Breast epithelium (tissue), 3 donors: ENCODE results near the gene MPHOSPH9.

ENCODE experiments used
- POLR2A ChIP-seq: fragments of 450-650 bp; IDR thresholded peaks from one replicate; pipeline ENCODE4 v1.6.1; 2016; ENCODE audit warnings: antibody characterized with exemption, mild to moderate bottlenecking, moderate library complexity
- POLR2AphosphoS5 ChIP-seq, 3 donors: sonication (generic); formaldehyde crosslinking; IDR thresholded peaks; one replicate each; pipeline ENCODE4 v1.6.1; 2017; ENCODE audit warnings: antibody characterized with exemption in 3 of 3
- TF ChIP-seq, protein P1 (sequence below), 3 donors: fragments of 450-650 bp; IDR thresholded peaks; one replicate each; pipeline ENCODE4 v1.5.1; 2016 to 2017; ENCODE audit warnings: antibody characterized with exemption in 3 of 3, mild to moderate bottlenecking in 3 of 3, moderate library complexity in 3 of 3

DNA sequence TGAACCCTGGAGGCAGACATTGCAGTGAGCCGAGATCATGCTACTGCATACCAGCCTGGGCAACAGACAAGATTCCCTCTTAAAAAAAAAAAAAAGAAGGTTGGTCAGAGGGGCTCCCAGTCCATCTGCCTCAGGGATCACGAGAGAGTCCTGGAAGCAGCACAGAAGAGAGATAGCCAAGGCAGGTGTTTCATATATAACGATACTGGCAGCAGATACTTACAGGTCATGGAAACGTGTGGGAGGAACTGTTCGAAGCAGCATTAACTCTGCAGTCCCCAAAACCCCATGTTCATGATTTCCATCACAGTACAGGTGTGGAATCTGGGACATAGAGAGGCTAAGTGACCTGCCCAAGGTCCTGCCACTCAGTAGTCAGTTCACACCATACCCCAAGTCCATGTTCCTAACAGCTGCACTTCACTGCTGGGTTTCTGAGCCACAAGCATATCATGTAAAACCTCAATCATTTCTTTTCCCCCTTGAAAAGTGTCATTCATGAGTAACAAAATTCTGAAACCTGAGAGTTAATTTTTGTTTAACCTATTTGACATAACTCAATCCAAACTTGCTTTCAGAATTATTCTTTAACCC lies 22.0 kb upstream of the MPHOSPH9 start:
- TF ChIP-seq, protein P1, sequence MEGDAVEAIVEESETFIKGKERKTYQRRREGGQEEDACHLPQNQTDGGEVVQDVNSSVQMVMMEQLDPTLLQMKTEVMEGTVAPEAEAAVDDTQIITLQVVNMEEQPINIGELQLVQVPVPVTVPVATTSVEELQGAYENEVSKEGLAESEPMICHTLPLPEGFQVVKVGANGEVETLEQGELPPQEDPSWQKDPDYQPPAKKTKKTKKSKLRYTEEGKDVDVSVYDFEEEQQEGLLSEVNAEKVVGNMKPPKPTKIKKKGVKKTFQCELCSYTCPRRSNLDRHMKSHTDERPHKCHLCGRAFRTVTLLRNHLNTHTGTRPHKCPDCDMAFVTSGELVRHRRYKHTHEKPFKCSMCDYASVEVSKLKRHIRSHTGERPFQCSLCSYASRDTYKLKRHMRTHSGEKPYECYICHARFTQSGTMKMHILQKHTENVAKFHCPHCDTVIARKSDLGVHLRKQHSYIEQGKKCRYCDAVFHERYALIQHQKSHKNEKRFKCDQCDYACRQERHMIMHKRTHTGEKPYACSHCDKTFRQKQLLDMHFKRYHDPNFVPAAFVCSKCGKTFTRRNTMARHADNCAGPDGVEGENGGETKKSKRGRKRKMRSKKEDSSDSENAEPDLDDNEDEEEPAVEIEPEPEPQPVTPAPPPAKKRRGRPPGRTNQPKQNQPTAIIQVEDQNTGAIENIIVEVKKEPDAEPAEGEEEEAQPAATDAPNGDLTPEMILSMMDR (IDR thresholded peaks at IDR 0.05), result no peak
- TF ChIP-seq POLR2A (no peak), POLR2AphosphoS5 (IDR thresholded peaks at IDR 0.05) (no peak)
